Nephron (organoid): Measurements from ENCODE around the gene COL11A2.
"Not testable (repeated sequence)": the region's sequence is repeated elsewhere in the genome, so short reads cannot be mapped to it uniquely, and the experiment has no call there.

Source experiments
- H3K27ac Mint-ChIP-seq, 3 experiments: 2 replicates each; pipeline ENCODE4 v1.8.0; 2020; ENCODE audit warnings: mixed read lengths in 3 of 3, mild to moderate bottlenecking in 2 of 3, moderate library complexity in 1 of 3
- H3K27me3 Mint-ChIP-seq: 2 replicates; pipeline ENCODE4 v1.8.0; 2021; ENCODE audit warnings: low read depth, mild to moderate bottlenecking, moderate library complexity, mixed read lengths
- H3K36me3 Mint-ChIP-seq: 2 replicates; pipeline ENCODE4 v1.8.0; 2020; ENCODE audit warnings: low read depth, mixed read lengths
- H3K4me1 Mint-ChIP-seq: 2 replicates; pipeline ENCODE4 v1.8.0; 2020; ENCODE audit warnings: mixed read lengths
- H3K4me3 Mint-ChIP-seq, 3 experiments: 2 replicates each; pipeline ENCODE4 v1.8.0; 2020; ENCODE audit warnings: mild to moderate bottlenecking in 3 of 3, mixed read lengths in 3 of 3, moderate library complexity in 2 of 3
- H3K9me3 Mint-ChIP-seq: 2 replicates; pipeline ENCODE4 v1.8.0; 2020; ENCODE audit warnings: mixed read lengths
- CTCF ChIP-seq, 3 experiments: fragments of 200-600 bp; sonication (generic); IDR thresholded peaks; one replicate each; pipeline ENCODE4 v1.5.0; 2021; ENCODE audit warnings: antibody characterized with exemption in 3 of 3; ENCODE audit not compliant: unreplicated experiment in 3 of 3

The COL11A2 gene

GRCh38 chr6:33154349-33154748, 37.9 kb downstream of the COL11A2 start:
- no peak overlapping the region for H3K27ac Mint-ChIP-seq
- H3K4me3 Mint-ChIP-seq, result no peak overlapping the region
- H3K4me1 Mint-ChIP-seq, result no peaks in the 10 kb centered on the region
- no peak for TF ChIP-seq CTCF (IDR thresholded peaks at IDR 0.05; ENCODE audit: unreplicated experiment in 3 of 3)
- H3K9me3 Mint-ChIP-seq, result peaks cover 10% of the 10 kb centered on the region
- H3K36me3 Mint-ChIP-seq, result no peaks in the 10 kb centered on the region
- peaks cover 12% of the 10 kb centered on the region for H3K27me3 Mint-ChIP-seq

- no peak for TF ChIP-seq CTCF (IDR thresholded peaks at IDR 0.05; ENCODE audit: unreplicated experiment in 3 of 3)
- H3K27ac Mint-ChIP-seq, result no peak overlapping the region
- H3K27me3 Mint-ChIP-seq, result peaks cover 13% of the 10 kb centered on the region
- no peak overlapping the region for H3K4me3 Mint-ChIP-seq
- H3K36me3 Mint-ChIP-seq, result no peaks in the 10 kb centered on the region
- H3K4me1 Mint-ChIP-seq, result no peaks in the 10 kb centered on the region
- peaks cover 10% of the 10 kb centered on the region for H3K9me3 Mint-ChIP-seq
Measured at GRCh38 chr6:33151050-33151449, 41.2 kb downstream of the COL11A2 start.

- not testable (repeated sequence) for H3K4me3 Mint-ChIP-seq, H3K9me3 Mint-ChIP-seq, H3K4me1 Mint-ChIP-seq, H3K36me3 Mint-ChIP-seq, H3K27ac Mint-ChIP-seq
- peaks cover 13% of the 10 kb centered on the region for H3K27me3 Mint-ChIP-seq
Measured at GRCh38 chr6:33150560-33150959, 41.7 kb downstream of the COL11A2 start.

GRCh38 chr6:33147807-33148666, 44.2 kb downstream of the COL11A2 start:
- H3K27ac Mint-ChIP-seq, result no peak overlapping the region
- no peak overlapping the region for H3K4me3 Mint-ChIP-seq
- peaks cover 8% of the 10 kb centered on the region for H3K27me3 Mint-ChIP-seq
- no peaks in the 10 kb centered on the region for H3K4me1 Mint-ChIP-seq
- TF ChIP-seq CTCF (IDR thresholded peaks at IDR 0.05; ENCODE audit: unreplicated experiment in 3 of 3), result peak; percentile 75 to 80 (median 79)
- peaks cover 10% of the 10 kb centered on the region for H3K9me3 Mint-ChIP-seq
- no peaks in the 10 kb centered on the region for H3K36me3 Mint-ChIP-seq

- Mint-ChIP-seq H3K27me3 (peaks cover 7% of the 10 kb centered on the region), H3K4me3 (no peak overlapping the region), H3K27ac (no peak overlapping the region), H3K36me3 (no peaks in the 10 kb centered on the region), H3K4me1 (no peaks in the 10 kb centered on the region), H3K9me3 (no peaks in the 10 kb centered on the region)
- TF ChIP-seq CTCF (IDR thresholded peaks at IDR 0.05; ENCODE audit: unreplicated experiment in 3 of 3), result no peak
Measured at GRCh38 chr6:33144373-33144772, 47.9 kb downstream of the COL11A2 start.

- H3K27ac Mint-ChIP-seq, result no peak overlapping the region
- H3K4me3 Mint-ChIP-seq, result no peak overlapping the region
- H3K4me1 Mint-ChIP-seq, result no peaks in the 10 kb centered on the region
- no peak for TF ChIP-seq CTCF (IDR thresholded peaks at IDR 0.05; ENCODE audit: unreplicated experiment in 3 of 3)
- H3K9me3 Mint-ChIP-seq, result no peaks in the 10 kb centered on the region
- H3K27me3 Mint-ChIP-seq, result peaks cover 6% of the 10 kb centered on the region
- no peaks in the 10 kb centered on the region for H3K36me3 Mint-ChIP-seq
Measured at GRCh38 chr6:33143113-33143770, 49.0 kb downstream of the COL11A2 start.
